K562 (cell line): Measurements from ENCODE around the gene BCL10. TPM values are rescaled to one million over a fixed set of nuclear protein-coding genes. Genes with fewer than 3 reads are reported as not detected.

ENCODE experiments used
- ATAC-seq: fragments of 200-7000 bp; cut with Tn5 transposase; 3 replicates; pipeline ENCODE4 v1.9.1; 2020; ENCODE audit warnings: moderate library complexity
- BruUV-seq: library from RNA; stranded (reverse); fragments of 400-500 nt; replicated peaks from 2 replicates; lab custom pipeline; 2021; lab: Mats Ljungman, UMichigan
- CTCF ChIA-PET: fragments of 300-600 bp; formaldehyde crosslinking; extraction: SDS; loops from one replicate; lab custom pipeline; 2021; ENCODE audit warnings: low intra/inter-chr PET ratio; lab: Yijun Ruan, JAX
- POLR2A ChIA-PET: fragments of 300-600, 350-650 bp; sonication (Branson Sonifier 250); formaldehyde crosslinking; extraction: SDS; loops from one replicate; lab custom pipeline; 2021; ENCODE audit warnings: antibody characterized with exemption, inconsistent platforms; lab: Yijun Ruan, JAX
- DNase-seq, 4 experiments: peaks; one replicate each; pipeline versions ENCODE4 v3.0.0 to v3.0.0-alpha.2; 2011 to 2018; ENCODE audit warnings: low spot score in 3 of 4, mixed read lengths in 3 of 4; ENCODE audit errors: extremely low read depth in 1 of 4
- FAIRE-seq: peaks from 2 replicates; lab custom pipeline; 2011; peaks lifted over from hg19 to GRCh38; lab: Jason Lieb, UNC
- H2AFZ ChIP-seq: 2 replicates; pipeline ENCODE4 v1.6.0; 2011; ENCODE audit warnings: low read depth, low read length, control low read depth, inconsistent platforms
- H3K27ac ChIP-seq: fragments of 200-600 bp; 3 replicates; pipeline ENCODE4 v1.8.0; 2011; ENCODE audit warnings: low read depth, mild to moderate bottlenecking, control low read depth, inconsistent platforms, low read length, moderate library complexity, mixed read lengths; ENCODE audit errors: extremely low read depth
- H3K27me3 ChIP-seq, 2 experiments: fragments of 300-600 bp in 1 of 2; 2 replicates in 1 of 2; 3 replicates in 1 of 2; pipeline versions ENCODE4 v1.6.0 to v1.8.0; 2011; ENCODE audit warnings: inconsistent platforms in 2 of 2, low read length in 2 of 2, mild to moderate bottlenecking in 1 of 2, mixed read lengths in 1 of 2, moderate library complexity in 1 of 2; ENCODE audit not compliant: control insufficient read depth in 2 of 2, insufficient read depth in 2 of 2
- H3K36me3 ChIP-seq: fragments of 300-600 bp; 3 replicates; pipeline ENCODE4 v1.8.0; 2011; ENCODE audit warnings: mild to moderate bottlenecking, low read length, inconsistent platforms; ENCODE audit not compliant: control insufficient read depth, insufficient read depth
- H3K4me1 ChIP-seq, 2 experiments: fragments of 200-600 bp in 1 of 2; replicated peaks in 1 of 2; 2 replicates in 1 of 2; 3 replicates in 1 of 2; pipeline versions ENCODE4 v1.5.1 to v1.8.0; 2011; ENCODE audit warnings: inconsistent platforms in 2 of 2, low read length in 2 of 2, mild to moderate bottlenecking in 1 of 2, mixed read lengths in 1 of 2, moderate library complexity in 1 of 2; ENCODE audit not compliant: control insufficient read depth in 2 of 2, insufficient read depth in 2 of 2
- H3K4me2 ChIP-seq: 2 replicates; pipeline ENCODE4 v1.6.1; 2011; ENCODE audit warnings: low read length, control low read depth, inconsistent platforms, mixed read lengths; ENCODE audit not compliant: insufficient read depth
- H3K4me3 ChIP-seq: fragments of 200-600 bp; sonication (generic), shearing (Covaris generic); 2 replicates; pipeline ENCODE4 v1.5.1; 2016; ENCODE audit warnings: control low read depth, inconsistent platforms
- H3K79me2 ChIP-seq: fragments of 200-600 bp; 3 replicates; pipeline ENCODE4 v1.8.0; 2011; ENCODE audit warnings: low read length, inconsistent platforms; ENCODE audit not compliant: control insufficient read depth, insufficient read depth
- H3K9ac ChIP-seq, 2 experiments: 2 replicates each; pipeline versions ENCODE4 v1.6.0 to v1.6.1; 2011; ENCODE audit warnings: low read depth in 2 of 2, low read length in 2 of 2, control low read depth in 1 of 2, inconsistent platforms in 1 of 2, mild to moderate bottlenecking in 1 of 2, mixed read lengths in 1 of 2; ENCODE audit not compliant: insufficient read depth in 1 of 2
- H3K9me1 ChIP-seq: one replicate; pipeline ENCODE4 v1.6.0; 2011; ENCODE audit warnings: inconsistent platforms, mild to moderate bottlenecking, low read length, moderate library complexity; ENCODE audit not compliant: control insufficient read depth, insufficient read depth
- H3K9me3 ChIP-seq: replicated peaks from 2 replicates; pipeline ENCODE4 v1.5.1; 2011; ENCODE audit warnings: low read depth, low read length, inconsistent platforms; ENCODE audit not compliant: control insufficient read depth, insufficient read depth
- H4K20me1 ChIP-seq: replicated peaks from 2 replicates; pipeline ENCODE4 v1.6.1; 2011; ENCODE audit warnings: low read length, inconsistent platforms, mixed read lengths; ENCODE audit not compliant: control insufficient read depth, insufficient read depth
- ARID2 ChIP-seq: fragments of 450-650 bp; IDR thresholded peaks from 2 replicates; pipeline ENCODE4 v1.6.1; 2017; ENCODE audit warnings: antibody characterized with exemption, mild to moderate bottlenecking
- CC2D1A ChIP-seq: fragments of 450-650 bp; IDR thresholded peaks from 2 replicates; pipeline ENCODE4 v1.6.1; 2017; ENCODE audit warnings: mild to moderate bottlenecking
- CHD4 ChIP-seq: fragments of 200-600 bp; sonication (generic); IDR thresholded peaks from 3 replicates; pipeline ENCODE4 v1.6.1; 2012; ENCODE audit warnings: low read depth, mild to moderate bottlenecking, mixed read lengths, low read length, inconsistent platforms; ENCODE audit not compliant: insufficient read depth, insufficient replicate concordance, poor library complexity, severe bottlenecking
- CREM ChIP-seq: IDR thresholded peaks from 2 replicates; pipeline ENCODE4 v1.6.1; 2014; ENCODE audit warnings: antibody characterized with exemption, low read depth
- CXXC5 ChIP-seq: fragments of 250-450 bp; sonication (Bioruptor Pico); IDR thresholded peaks from 2 replicates; pipeline ENCODE4 v1.8.0; 2022; ENCODE audit warnings: inconsistent platforms, mild to moderate bottlenecking, moderate library complexity
- FOXJ3 ChIP-seq: sonication (generic); formaldehyde crosslinking; IDR thresholded peaks from 2 replicates; pipeline ENCODE4 v1.4.0; 2020; ENCODE audit warnings: mild to moderate bottlenecking, missing genetic modification reagents
- FOXK2 ChIP-seq, 2 experiments: fragments of 450-650 bp; IDR thresholded peaks in 1 of 2; conservative IDR thresholded peaks in 1 of 2; 2 replicates each; pipeline ENCODE4 v1.6.1; 2016; ENCODE audit warnings: low read depth in 2 of 2, mild to moderate bottlenecking in 1 of 2
- MCM2 ChIP-seq: fragments of 450-650 bp; IDR thresholded peaks from 2 replicates; pipeline ENCODE4 v1.6.1; 2017; ENCODE audit warnings: low read depth, mild to moderate bottlenecking
- SOX6 ChIP-seq: fragments of 450-650 bp; IDR thresholded peaks from 2 replicates; pipeline ENCODE4 v1.6.1; 2014; ENCODE audit warnings: mild to moderate bottlenecking
- SREBF2 ChIP-seq: sonication (generic); formaldehyde crosslinking; IDR thresholded peaks from 2 replicates; pipeline ENCODE4 v1.4.0; 2020; ENCODE audit warnings: mild to moderate bottlenecking, missing genetic modification reagents
- STAG1 ChIP-seq: sonication (generic); formaldehyde crosslinking; IDR thresholded peaks from 2 replicates; pipeline ENCODE4 v1.5.0; 2020; ENCODE audit warnings: missing genetic modification reagents, borderline replicate concordance
- TRIM25 ChIP-seq: fragments of 450-650 bp; IDR thresholded peaks from 2 replicates; pipeline ENCODE4 v1.7.0; 2016; ENCODE audit warnings: borderline replicate concordance
- ZFP36 ChIP-seq: fragments of 150-350 bp; IDR thresholded peaks from 2 replicates; pipeline ENCODE4 v1.6.1; 2018; ENCODE audit warnings: low read length, low read depth; ENCODE audit not compliant: partially characterized antibody
- ZNF518B ChIP-seq: fragments of 250-450 bp; sonication (Bioruptor Pico); IDR thresholded peaks from 2 replicates; pipeline ENCODE4 v1.5.0; 2021; ENCODE audit warnings: mild to moderate bottlenecking, moderate library complexity
- ZNF699 ChIP-seq: fragments of 250-450 bp; sonication (Bioruptor Pico); IDR thresholded peaks from 2 replicates; pipeline ENCODE4 v1.8.0; 2021; ENCODE audit warnings: mild to moderate bottlenecking, moderate library complexity; ENCODE audit not compliant: insufficient replicate concordance
- ZNF766 ChIP-seq: fragments of 200-800 bp; sonication (Bioruptor generic); conservative IDR thresholded peaks from 2 replicates; pipeline ENCODE4 v1.6.1; 2016; ENCODE audit warnings: missing genetic modification characterization, missing compliant biosample characterization
- WGBS: fragments of 100-300 bp; shearing (Covaris generic); methylation state at CpG from one replicate; pipeline ENCODE4 v1.1.6; 2016; ENCODE audit warnings: low coverage, mixed read lengths; ENCODE audit not compliant: insufficient coverage; ENCODE audit errors: missing lambda C conversion rate; 5-methylcytosine and 5-hydroxymethylcytosine counted together
- in situ Hi-C: fragments of 300-500 bp; cut with MboI; formaldehyde crosslinking; loops from 4 replicates; pipeline ENCODE4 v1.15.0; 2018; ENCODE audit warnings: inconsistent platforms, mixed read lengths
- intact Hi-C: fragments of 100-400 bp; cut with micrococcal nuclease; formaldehyde crosslinking; loops from 2 replicates; pipeline ENCODE4 v1.14.2; 2022
- polyA plus RNA-seq, 8 experiments: library from polyadenylated mRNA; depleted of rRNA in 4 of 8; stranded (reverse) in 5 of 8; unstranded in 3 of 8; fragments of >200 nt; fragmentation: Nextera tagmentation in 2 of 8; fragmentation: Illumina TruSeq in 1 of 8; extraction: Ambion mirVana in 2 of 8; extraction: Trizol in 1 of 8; gene quantifications; 2 replicates each; pipeline versions ENCODE4 v1.2.1 to v1.2.3, GENCODE V29; 2011 to 2014; ENCODE audit warnings: inconsistent platforms in 1 of 8, missing spikeins in 1 of 8
- total RNA-seq, 7 experiments: library from RNA; depleted of rRNA in 6 of 7; stranded (reverse); fragments of >200 nt in 6 of 7; fragmentation: Illumina TruSeq in 2 of 7; extraction: Trizol in 2 of 7; gene quantifications; 2 replicates each; pipeline versions ENCODE4 v1.2.1 to v1.2.3, GENCODE V29; 2011 to 2021; ENCODE audit warnings: low replicate concordance in 1 of 7

Gene BCL10
- total and polyA plus RNA-seq, 9 of the 15 experiments (the other 6 are each of a cell fraction or from before 2014, with no cell fraction given): 8.0 to 19.4 (median 12.3) TPM

- Histone ChIP-seq H3K27me3 (peaks cover 2 to 12% of the 10 kb centered on the region in 2 experiments; a peak in 3 of 5 replicates), H3K79me2 (no peaks in the 10 kb centered on the region), H3K9ac (0 out of 4 replicates have a peak overlapping the region, but pooled peaks of 1 of the 2 experiments have one; percentile 75), H3K9me3 (no peaks in the 10 kb centered on the region), H3K4me3 (no peak overlapping the region), H2AFZ (peak overlapping the region; percentile 36; the same call in 1 of the 2 replicates), H3K27ac (no peak overlapping the region), H3K36me3 (no peaks in the 10 kb centered on the region), H3K4me2 (0 out of 2 replicates have a peak overlapping the region, but pooled peaks have one; percentile 10), H3K9me1 (no peaks in the 10 kb centered on the region), H4K20me1 (no peaks in the 10 kb centered on the region), H3K4me1 (no peaks in the 10 kb centered on the region)
- peak; percentile 80 for FAIRE-seq
- WGBS: 13% methylated on average over 27 of the region's 27 CpGs
- intact Hi-C loops: loop anchor here (1.0 to 10.0 kb wide), 4 partner anchors 273 to 1049 kb away; partner anchors contain the start of gene ZNHIT6
- no TSS peak for BruUV-seq
- DNase-seq: peak; percentile 69 to 83 (median 74)
- in situ Hi-C loops: loop anchor here (5.0 to 10.0 kb wide), 2 partner anchors 269 to 387 kb away; no protein-coding TSS in a partner anchor
- peak; percentile 99 for ATAC-seq
- CTCF ChIA-PET: interaction anchor here (0.6 to 2.2 kb wide), 6 partner anchors 36 to 1020 kb away, joined by 3 to 10 read pairs (median 4); no protein-coding TSS in a partner anchor
- POLR2A ChIA-PET: interaction anchor here (1.0 kb wide), 1 partner anchor 9 kb away, joined by 3 read pairs; no protein-coding TSS in a partner anchor
- no peak for TF ChIP-seq TRIM25
- TF ChIP-seq CXXC5 (CRISPR knock-in tag): peak; percentile 44; the same call in 1 of the 2 replicates
- no peak for TF ChIP-seq SREBF2 (CRISPR knock-in tag)
- TF ChIP-seq ZNF699 (CRISPR knock-in tag): no peak
- no peak for TF ChIP-seq FOXJ3 (CRISPR knock-in tag)
- peak; percentile 69; the same call in 1 of the 2 replicates for TF ChIP-seq CC2D1A
- no peak for TF ChIP-seq ZFP36
- peak; percentile 79 for TF ChIP-seq ARID2
- TF ChIP-seq ZNF766 (CRISPR knock-in tag): no peak
- TF ChIP-seq CREM: peak; percentile 41; the same call in 1 of the 2 replicates
- TF ChIP-seq ZNF518B (CRISPR knock-in tag): no peak
- TF ChIP-seq SOX6: 0 out of 2 replicates have a peak, but pooled peaks have one; percentile 27
- no peak for TF ChIP-seq MCM2
- no peak for TF ChIP-seq FOXK2 (conservative IDR thresholded peaks at IDR 0.05 in 1 of 2, IDR thresholded peaks at IDR 0.05 in 1 of 2; ENCODE audit: low read depth in 2 of 2)
- no peak for TF ChIP-seq CHD4
- TF ChIP-seq STAG1: peak; percentile 89; the same call in 1 of the 2 replicates
Observed at GRCh38 chr1:85307987-85308832, 31.8 kb upstream of the BCL10 start.
